SK-N-SH treated with all-trans-retinoic acid at 6 μM for 48 hours (cell line): ENCODE data around the gene CLDN15.

ENCODE experiments used
- ARNTL ChIP-seq: fragments of 450-650 bp; formaldehyde crosslinking; IDR thresholded peaks from 2 replicates; pipeline ENCODE4 v1.5.0; 2020; ENCODE audit warnings: low read depth, mild to moderate bottlenecking, moderate library complexity, borderline replicate concordance
- CREB5 ChIP-seq: fragments of 250-450 bp; sonication (Bioruptor Pico); IDR thresholded peaks from 2 replicates; pipeline ENCODE4 v1.5.1; 2020; ENCODE audit warnings: low read depth, mild to moderate bottlenecking, moderate library complexity
- CSRNP3 ChIP-seq: fragments of 250-450 bp; sonication (Bioruptor Pico); IDR thresholded peaks from 2 replicates; pipeline ENCODE4 v1.5.1; 2021; ENCODE audit warnings: mild to moderate bottlenecking, moderate library complexity
- ESRRG ChIP-seq: fragments of 250-450 bp; sonication (Bioruptor Pico); IDR thresholded peaks from 2 replicates; pipeline ENCODE4 v1.6.1; 2021; ENCODE audit warnings: mild to moderate bottlenecking
- GLIS3 ChIP-seq: fragments of 250-450 bp; sonication (Bioruptor Pico); IDR thresholded peaks from 2 replicates; pipeline ENCODE4 v1.5.0; 2020; ENCODE audit warnings: mild to moderate bottlenecking, moderate library complexity
- POU6F1 ChIP-seq: fragments of 250-450 bp; sonication (Bioruptor Pico); IDR thresholded peaks from 2 replicates; pipeline ENCODE4 v1.8.0; 2021; ENCODE audit warnings: low read depth, mild to moderate bottlenecking, moderate library complexity, borderline replicate concordance
- PPARA ChIP-seq: fragments of 250-450 bp; sonication (Bioruptor Pico); IDR thresholded peaks from 2 replicates; pipeline ENCODE4 v1.5.0; 2020; ENCODE audit warnings: mild to moderate bottlenecking, borderline replicate concordance
- RARB ChIP-seq: fragments of 250-450 bp; sonication (Bioruptor Pico); IDR thresholded peaks from 2 replicates; pipeline ENCODE4 v1.8.0; 2021; ENCODE audit warnings: mild to moderate bottlenecking, moderate library complexity
- SNAI2 ChIP-seq: fragments of 250-450 bp; sonication (Bioruptor Pico); IDR thresholded peaks from 2 replicates; pipeline ENCODE4 v1.5.0; 2020; ENCODE audit warnings: mild to moderate bottlenecking, moderate library complexity
- TOX ChIP-seq: fragments of 250-450 bp; sonication (Bioruptor Pico); IDR thresholded peaks from 2 replicates; pipeline ENCODE4 v1.8.0; 2021; ENCODE audit warnings: mild to moderate bottlenecking, moderate library complexity, borderline replicate concordance
- ZNF565 ChIP-seq: fragments of 450-650 bp; formaldehyde crosslinking; conservative IDR thresholded peaks from 2 replicates; pipeline ENCODE4 v1.5.0; 2020; ENCODE audit warnings: low read depth, mild to moderate bottlenecking, moderate library complexity
- ZNF70 ChIP-seq: fragments of 450-650 bp; formaldehyde crosslinking; IDR thresholded peaks from 2 replicates; pipeline ENCODE4 v1.5.0; 2020; ENCODE audit warnings: mild to moderate bottlenecking, moderate library complexity

- TF ChIP-seq SNAI2 (no peak), ARNTL (CRISPR knock-in tag) (no peak), POU6F1 (CRISPR knock-in tag) (no peak), GLIS3 (CRISPR knock-in tag) (no peak), ZNF70 (CRISPR knock-in tag) (no peak), ZNF565 (CRISPR knock-in tag) (no peak), ESRRG (no peak), PPARA (CRISPR knock-in tag) (no peak), CSRNP3 (no peak), RARB (CRISPR knock-in tag) (no peak), TOX (no peak), CREB5 (CRISPR knock-in tag) (no peak)
Measured at GRCh38 chr7:101287032-101287431, 49.4 kb upstream of the CLDN15 start.
